Prostate gland (tissue), 2 donors: ENCODE data around the gene MRM1.

Experiments used
- POLR2A ChIP-seq: fragments of 450-650 bp; IDR thresholded peaks from one replicate; pipeline ENCODE4 v1.6.1; 2016; ENCODE audit warnings: antibody characterized with exemption, mild to moderate bottlenecking
- TF ChIP-seq, protein P1 (sequence below), 4 experiments: fragments of 200-600 bp in 2 of 4; fragments of 450-650 bp in 2 of 4; sonication (generic) in 2 of 4; IDR thresholded peaks; 1 replicate in 3 of 4; 2 replicates in 1 of 4; pipeline ENCODE4 v1.5.1; 2016 to 2019; ENCODE audit warnings: antibody characterized with exemption in 4 of 4, mild to moderate bottlenecking in 2 of 4, moderate library complexity in 2 of 4

DNA sequence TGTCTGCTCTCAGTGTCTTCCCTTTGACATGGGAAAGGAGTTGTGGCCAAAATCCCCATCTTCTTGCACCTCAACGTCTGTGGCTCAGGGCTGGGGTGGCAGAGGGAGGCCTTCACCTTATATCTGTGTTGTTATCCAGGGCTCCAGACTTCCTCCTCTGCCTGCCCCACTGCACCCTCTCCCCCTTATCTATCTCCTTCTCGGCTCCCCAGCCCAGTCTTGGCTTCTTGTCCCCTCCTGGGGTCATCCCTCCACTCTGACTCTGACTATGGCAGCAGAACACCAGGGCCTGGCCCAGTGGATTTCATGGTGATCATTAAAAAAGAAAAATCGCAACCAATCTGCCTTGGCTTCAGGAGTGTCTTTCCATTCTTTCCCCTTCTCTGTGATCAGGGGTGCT, 918 bp upstream of the MRM1 start:
- TF ChIP-seq, protein P1, sequence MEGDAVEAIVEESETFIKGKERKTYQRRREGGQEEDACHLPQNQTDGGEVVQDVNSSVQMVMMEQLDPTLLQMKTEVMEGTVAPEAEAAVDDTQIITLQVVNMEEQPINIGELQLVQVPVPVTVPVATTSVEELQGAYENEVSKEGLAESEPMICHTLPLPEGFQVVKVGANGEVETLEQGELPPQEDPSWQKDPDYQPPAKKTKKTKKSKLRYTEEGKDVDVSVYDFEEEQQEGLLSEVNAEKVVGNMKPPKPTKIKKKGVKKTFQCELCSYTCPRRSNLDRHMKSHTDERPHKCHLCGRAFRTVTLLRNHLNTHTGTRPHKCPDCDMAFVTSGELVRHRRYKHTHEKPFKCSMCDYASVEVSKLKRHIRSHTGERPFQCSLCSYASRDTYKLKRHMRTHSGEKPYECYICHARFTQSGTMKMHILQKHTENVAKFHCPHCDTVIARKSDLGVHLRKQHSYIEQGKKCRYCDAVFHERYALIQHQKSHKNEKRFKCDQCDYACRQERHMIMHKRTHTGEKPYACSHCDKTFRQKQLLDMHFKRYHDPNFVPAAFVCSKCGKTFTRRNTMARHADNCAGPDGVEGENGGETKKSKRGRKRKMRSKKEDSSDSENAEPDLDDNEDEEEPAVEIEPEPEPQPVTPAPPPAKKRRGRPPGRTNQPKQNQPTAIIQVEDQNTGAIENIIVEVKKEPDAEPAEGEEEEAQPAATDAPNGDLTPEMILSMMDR (IDR thresholded peaks at IDR 0.05) = no peak
- no peak for TF ChIP-seq POLR2A
